Epithelial cell of proximal tubule (primary cell): Measurements from ENCODE around the gene ZNF467. TPM values are rescaled to one million over a fixed set of nuclear protein-coding genes. Genes with fewer than 3 reads are reported as not detected.

Experiments used
- DNase-seq: peaks from one replicate; pipeline ENCODE4 v3.0.0-alpha.2; 2011; ENCODE audit warnings: low read depth
- H3K4me3 ChIP-seq: 2 replicates; pipeline ENCODE4 v1.5.1; 2011; ENCODE audit warnings: low read depth, mild to moderate bottlenecking, low read length
- total RNA-seq: library from RNA; depleted of rRNA; stranded (reverse); fragments of >200 nt; gene quantifications from 2 replicates; pipeline ENCODE4 v1.2.3, GENCODE V29; 2015
- TF ChIP-seq, protein P1 (sequence below): conservative IDR thresholded peaks from 2 replicates; pipeline ENCODE4 v1.5.1; 2012; ENCODE audit warnings: low read depth, mild to moderate bottlenecking, low read length

Gene ZNF467
- total RNA-seq, 1 donor from 2014 or later, result 0.12 TPM

DNA sequence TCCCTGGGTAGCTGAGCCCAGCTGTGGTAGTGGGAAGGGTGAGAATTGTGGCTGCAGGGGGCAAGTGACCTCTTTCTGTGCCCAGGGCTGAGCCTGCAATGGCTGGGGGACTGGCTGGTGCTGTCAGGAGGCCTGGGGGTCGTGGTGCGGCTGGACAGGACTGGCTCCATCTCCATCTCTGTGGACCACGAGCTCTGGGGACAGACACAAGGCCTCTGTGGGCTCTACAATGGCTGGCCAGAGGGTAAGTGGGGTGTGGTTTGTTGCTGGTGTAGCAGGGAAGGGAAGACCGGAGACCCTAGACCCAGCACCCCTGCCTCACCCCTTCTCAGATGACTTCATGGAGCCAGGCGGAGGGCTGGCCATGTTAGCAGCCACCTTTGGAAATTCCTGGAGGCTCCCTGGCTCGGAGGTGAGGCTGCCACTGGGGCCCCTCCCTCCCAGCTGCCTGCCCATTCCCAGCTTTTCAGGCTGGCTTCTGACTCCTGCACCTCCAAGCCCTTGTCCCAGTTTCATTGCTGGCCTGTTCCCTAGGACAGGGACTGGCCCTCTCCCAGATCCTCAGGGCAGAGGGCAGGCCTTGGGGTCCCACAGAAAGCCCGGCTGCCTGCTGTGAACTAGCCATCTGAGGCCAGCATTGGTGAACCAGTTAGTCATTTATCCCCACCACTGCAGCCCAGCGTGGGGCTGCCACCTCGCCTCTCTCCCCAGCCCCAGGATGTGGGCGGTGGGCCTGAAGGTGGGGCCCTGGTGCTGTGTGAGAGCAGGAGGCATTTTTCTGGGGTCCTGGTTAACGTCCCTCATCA is 5.5 kb upstream of the ZNF467 start:
- no peak overlapping the region for H3K4me3 ChIP-seq
- DNase-seq, result no peak
- TF ChIP-seq, protein P1, sequence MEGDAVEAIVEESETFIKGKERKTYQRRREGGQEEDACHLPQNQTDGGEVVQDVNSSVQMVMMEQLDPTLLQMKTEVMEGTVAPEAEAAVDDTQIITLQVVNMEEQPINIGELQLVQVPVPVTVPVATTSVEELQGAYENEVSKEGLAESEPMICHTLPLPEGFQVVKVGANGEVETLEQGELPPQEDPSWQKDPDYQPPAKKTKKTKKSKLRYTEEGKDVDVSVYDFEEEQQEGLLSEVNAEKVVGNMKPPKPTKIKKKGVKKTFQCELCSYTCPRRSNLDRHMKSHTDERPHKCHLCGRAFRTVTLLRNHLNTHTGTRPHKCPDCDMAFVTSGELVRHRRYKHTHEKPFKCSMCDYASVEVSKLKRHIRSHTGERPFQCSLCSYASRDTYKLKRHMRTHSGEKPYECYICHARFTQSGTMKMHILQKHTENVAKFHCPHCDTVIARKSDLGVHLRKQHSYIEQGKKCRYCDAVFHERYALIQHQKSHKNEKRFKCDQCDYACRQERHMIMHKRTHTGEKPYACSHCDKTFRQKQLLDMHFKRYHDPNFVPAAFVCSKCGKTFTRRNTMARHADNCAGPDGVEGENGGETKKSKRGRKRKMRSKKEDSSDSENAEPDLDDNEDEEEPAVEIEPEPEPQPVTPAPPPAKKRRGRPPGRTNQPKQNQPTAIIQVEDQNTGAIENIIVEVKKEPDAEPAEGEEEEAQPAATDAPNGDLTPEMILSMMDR, result no peak

DNA sequence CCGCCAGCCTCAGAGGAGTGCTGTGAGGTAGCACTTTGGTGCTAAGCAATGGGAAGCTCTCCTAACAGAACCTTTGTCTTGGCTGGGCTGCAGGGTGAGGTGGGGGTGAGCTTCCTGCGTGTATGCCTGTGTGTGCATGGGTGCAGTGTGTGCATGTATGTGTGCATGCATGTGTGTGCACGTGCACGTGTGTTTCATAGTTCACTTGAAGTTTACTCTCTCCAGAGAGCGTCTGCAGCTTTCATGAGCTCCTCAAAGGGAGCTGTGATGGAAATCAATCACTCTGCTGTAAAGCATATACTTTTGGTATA is 4.9 kb upstream of the ZNF467 start:
- no peak for DNase-seq
- no peak overlapping the region for H3K4me3 ChIP-seq
- TF ChIP-seq, protein P1, result no peak

DNA sequence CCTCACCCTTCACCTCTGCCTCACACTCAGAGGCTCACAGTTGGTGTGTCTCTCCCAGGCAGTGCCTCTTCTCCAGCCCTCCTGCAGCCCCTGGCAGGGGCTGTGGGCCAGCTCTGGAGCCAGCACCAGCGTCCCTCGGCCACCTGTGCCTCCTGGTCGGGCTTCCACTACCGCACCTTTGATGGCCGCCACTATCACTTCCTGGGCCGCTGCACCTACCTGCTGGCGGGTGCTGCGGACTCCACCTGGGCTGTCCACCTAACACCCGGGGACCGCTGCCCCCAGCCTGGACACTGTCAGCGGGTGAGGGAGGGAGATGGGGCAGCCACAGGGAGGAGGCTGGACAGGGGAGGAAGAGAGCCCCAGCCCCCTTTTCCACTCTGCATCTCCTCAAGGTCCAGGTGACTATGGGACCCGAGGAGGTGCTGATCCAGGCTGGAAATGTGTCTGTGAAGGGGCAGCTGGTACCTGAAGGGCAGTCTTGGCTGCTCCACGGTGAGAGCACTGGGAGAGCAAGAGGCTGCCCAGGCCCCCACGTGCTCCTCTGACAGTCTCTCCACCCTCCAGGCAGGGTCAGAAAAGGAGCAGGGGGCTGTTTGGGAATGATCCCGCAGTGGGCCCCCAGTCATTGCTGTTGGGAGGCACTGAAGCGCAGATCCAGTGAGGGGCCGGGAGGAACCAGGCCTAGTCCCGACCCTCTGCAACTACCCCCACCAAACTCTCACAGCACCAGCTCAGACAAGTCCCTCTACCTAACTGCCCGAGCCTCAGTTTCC is 4.4 kb upstream of the ZNF467 start:
- TF ChIP-seq, protein P1, result no peak
- no peak overlapping the region for H3K4me3 ChIP-seq

DNA sequence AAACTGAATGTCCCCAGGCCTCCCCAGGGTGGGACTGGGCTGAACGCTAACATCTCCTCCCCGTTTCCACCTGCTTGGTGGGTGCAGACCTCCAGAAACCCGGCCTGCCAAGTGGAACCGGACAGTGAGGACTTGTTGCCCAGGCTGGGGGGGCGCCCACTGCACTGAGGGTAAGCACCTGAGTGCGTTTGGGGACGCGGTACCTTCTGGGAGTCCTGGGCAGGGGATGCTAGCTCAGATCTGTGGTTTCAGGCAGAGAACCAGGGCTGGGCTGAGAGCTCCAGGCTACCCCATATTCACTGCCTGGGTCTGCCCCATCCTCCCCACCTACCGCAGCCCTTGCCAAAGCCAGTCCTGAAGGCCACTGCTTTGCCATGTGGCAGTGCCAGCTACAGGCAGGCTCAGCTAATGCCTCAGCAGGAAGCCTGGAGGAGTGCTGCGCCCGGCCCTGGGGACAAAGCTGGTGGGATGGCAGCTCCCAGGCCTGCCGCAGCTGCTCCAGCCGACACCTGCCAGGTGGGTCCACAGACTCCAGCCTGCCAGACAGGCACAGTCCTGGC is 3.5 kb upstream of the ZNF467 start:
- no peak overlapping the region for H3K4me3 ChIP-seq
- no peak for DNase-seq
- TF ChIP-seq, protein P1, result no peak

More for the DNA sequence above, 4.4 kb upstream of the ZNF467 start:
- DNase-seq, result no peak

DNA sequence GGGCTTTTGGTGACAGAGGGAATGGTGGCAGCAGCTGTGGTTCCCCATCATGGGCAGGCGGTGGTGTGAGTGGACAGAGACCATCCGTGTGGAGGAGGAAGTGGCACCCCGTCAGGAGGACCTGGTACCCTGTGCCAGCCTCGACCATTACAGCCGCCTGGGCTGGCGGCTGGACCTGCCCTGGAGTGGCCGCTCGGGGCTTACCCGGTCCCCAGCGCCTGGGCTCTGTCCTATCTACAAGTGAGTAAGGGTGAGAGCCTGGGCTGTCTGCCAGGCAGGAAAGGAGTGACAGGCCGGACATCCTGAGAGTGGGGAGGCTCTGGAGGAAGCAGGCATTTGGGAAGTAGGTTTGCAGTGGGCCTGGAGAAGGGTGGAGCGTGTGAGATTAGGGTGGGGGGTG is 2.9 kb upstream of the ZNF467 start:
- no peak for DNase-seq
- TF ChIP-seq, protein P1, result no peak
- H3K4me3 ChIP-seq, result no peak overlapping the region

DNA sequence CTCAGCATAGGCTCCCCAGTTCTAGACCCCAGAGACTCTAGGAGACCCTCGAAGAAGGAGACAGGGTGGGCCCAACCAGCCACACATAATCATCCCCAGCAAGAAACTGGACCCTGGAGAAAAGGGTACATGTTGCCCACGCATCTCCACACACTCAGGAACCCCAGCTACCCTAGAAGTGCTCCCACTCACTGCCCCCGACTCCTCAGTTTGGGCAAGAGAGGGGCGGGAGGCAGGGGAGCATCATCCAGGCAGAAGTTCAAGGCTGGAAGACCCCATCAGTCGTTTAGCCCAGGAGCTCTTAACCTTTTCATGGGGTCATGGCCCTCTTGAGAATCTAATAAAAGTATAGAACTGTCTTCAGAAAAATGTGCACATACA is 1.8 kb upstream of the ZNF467 start:
- no peak for DNase-seq
- TF ChIP-seq, protein P1, result no peak
- no peak overlapping the region for H3K4me3 ChIP-seq
